Lower lobe of right lung (tissue), 2 donors: Measurements from ENCODE around the gene NXPH1. TPM values are rescaled to one million over a fixed set of nuclear protein-coding genes. Genes with fewer than 3 reads are reported as not detected.

Experiments used
- ATAC-seq, 2 donors: fragments of 200-7000 bp; cut with Tn5 transposase; one replicate each; pipeline ENCODE4 v1.9.1; 2020 to 2022; ENCODE audit warnings: mild to moderate bottlenecking in 2 of 2, moderate library complexity in 2 of 2
- DNase-seq: peaks from one replicate; pipeline ENCODE4 v3.0.0-alpha.2; 2020
- H3K27ac ChIP-seq: fragments of 200-600 bp; one replicate; pipeline ENCODE4 v1.8.0; 2022
- H3K27me3 ChIP-seq: fragments of 200-600 bp; one replicate; pipeline ENCODE4 v1.8.0; 2022; ENCODE audit warnings: low read depth
- H3K36me3 ChIP-seq: fragments of 200-600 bp; one replicate; pipeline ENCODE4 v1.8.0; 2022; ENCODE audit warnings: mild to moderate bottlenecking
- H3K4me1 ChIP-seq: fragments of 200-600 bp; one replicate; pipeline ENCODE4 v1.8.0; 2022
- H3K4me3 ChIP-seq: fragments of 200-600 bp; one replicate; pipeline ENCODE4 v1.8.0; 2022; ENCODE audit warnings: mild to moderate bottlenecking
- H3K9me3 ChIP-seq: fragments of 200-600 bp; one replicate; pipeline ENCODE4 v1.8.0; 2022
- intact Hi-C: fragments of 100-400 bp; cut with DNase I; formaldehyde crosslinking; loops from one replicate; pipeline ENCODE4 v1.11.0; 2022
- total RNA-seq: library from RNA; stranded (reverse); fragmentation: NEBNext Ultra II Directional; extraction: Animal tissue kit (Norgen Biotek cat#: 25700); gene quantifications from one replicate; pipeline ENCODE4 v1.2.1, GENCODE V29; 2021
- TF ChIP-seq, protein P1 (sequence below): fragments of 200-600 bp; IDR thresholded peaks from one replicate; pipeline ENCODE4 v1.8.0; 2022; ENCODE audit warnings: antibody characterized with exemption, mild to moderate bottlenecking
- donor health status: DM: no; HTN: yes; CAD: no; lungs with severe emphysema.

The NXPH1 gene
- total RNA-seq, 1 donor from 2014 or later = not detected

DNA sequence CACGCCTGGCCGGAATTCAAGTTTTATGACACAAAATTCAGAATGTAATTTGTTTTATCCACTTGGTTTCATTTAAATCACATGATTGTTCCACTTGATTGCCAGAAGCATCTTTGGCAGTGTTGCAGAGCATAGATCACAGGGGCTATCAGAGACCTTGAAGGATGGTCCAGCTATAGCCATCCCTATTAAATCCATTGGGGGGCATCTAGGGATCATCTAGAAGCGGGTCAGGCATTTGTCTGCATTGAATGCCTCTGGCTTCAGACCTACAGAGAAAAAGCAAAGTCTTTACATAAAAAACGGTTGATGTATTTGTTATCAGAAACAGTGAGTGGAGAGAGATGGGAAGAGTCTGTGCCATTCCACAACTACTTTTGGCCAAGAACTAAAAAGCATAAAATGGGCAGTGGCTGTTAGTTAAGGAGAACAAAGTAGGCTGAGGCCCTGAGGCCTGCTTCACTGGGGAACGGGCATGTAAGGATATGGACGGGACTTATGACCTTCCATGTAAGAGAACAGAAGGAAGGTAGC, 146.3 kb downstream of the NXPH1 start:
- Histone ChIP-seq H3K4me1 (no peaks in the 10 kb centered on the region), H3K9me3 (no peaks in the 10 kb centered on the region), H3K27me3 (no peaks in the 10 kb centered on the region), H3K27ac (no peak overlapping the region), H3K36me3 (no peaks in the 10 kb centered on the region), H3K4me3 (no peak overlapping the region)
- TF ChIP-seq, protein P1, sequence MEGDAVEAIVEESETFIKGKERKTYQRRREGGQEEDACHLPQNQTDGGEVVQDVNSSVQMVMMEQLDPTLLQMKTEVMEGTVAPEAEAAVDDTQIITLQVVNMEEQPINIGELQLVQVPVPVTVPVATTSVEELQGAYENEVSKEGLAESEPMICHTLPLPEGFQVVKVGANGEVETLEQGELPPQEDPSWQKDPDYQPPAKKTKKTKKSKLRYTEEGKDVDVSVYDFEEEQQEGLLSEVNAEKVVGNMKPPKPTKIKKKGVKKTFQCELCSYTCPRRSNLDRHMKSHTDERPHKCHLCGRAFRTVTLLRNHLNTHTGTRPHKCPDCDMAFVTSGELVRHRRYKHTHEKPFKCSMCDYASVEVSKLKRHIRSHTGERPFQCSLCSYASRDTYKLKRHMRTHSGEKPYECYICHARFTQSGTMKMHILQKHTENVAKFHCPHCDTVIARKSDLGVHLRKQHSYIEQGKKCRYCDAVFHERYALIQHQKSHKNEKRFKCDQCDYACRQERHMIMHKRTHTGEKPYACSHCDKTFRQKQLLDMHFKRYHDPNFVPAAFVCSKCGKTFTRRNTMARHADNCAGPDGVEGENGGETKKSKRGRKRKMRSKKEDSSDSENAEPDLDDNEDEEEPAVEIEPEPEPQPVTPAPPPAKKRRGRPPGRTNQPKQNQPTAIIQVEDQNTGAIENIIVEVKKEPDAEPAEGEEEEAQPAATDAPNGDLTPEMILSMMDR = no peak
- no peak for ATAC-seq
- intact Hi-C loops = no loop called here
- no peak for DNase-seq

DNA sequence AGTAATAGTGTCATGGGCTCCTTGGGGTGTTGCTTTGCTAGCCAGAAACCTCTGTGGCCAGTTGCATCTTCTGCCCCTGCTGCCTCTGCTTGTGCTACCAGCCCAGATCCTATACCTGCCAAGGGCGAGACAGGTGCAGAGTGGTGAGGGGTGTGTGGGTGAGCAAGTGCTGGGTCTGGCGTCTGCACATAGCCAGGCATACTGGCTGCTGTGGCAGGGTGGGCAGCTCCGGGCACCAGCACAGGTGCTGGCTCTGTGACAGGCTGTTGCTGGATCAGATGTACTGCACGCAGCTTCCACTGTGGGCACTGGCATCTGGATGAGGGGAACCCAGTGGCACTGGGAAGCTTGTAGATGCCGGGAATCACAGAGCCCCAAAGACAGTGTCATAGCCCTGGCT, 148.4 kb downstream of the NXPH1 start:
- Histone ChIP-seq H3K9me3 (no peaks in the 10 kb centered on the region), H3K4me3 (no peak overlapping the region), H3K36me3 (no peaks in the 10 kb centered on the region), H3K27ac (no peak overlapping the region), H3K27me3 (no peaks in the 10 kb centered on the region), H3K4me1 (no peaks in the 10 kb centered on the region)
- TF ChIP-seq, protein P1 = no peak
- no peak for DNase-seq
- peak in 1 of 2 donors; percentile 33 for ATAC-seq
- intact Hi-C loops = no loop called here

DNA sequence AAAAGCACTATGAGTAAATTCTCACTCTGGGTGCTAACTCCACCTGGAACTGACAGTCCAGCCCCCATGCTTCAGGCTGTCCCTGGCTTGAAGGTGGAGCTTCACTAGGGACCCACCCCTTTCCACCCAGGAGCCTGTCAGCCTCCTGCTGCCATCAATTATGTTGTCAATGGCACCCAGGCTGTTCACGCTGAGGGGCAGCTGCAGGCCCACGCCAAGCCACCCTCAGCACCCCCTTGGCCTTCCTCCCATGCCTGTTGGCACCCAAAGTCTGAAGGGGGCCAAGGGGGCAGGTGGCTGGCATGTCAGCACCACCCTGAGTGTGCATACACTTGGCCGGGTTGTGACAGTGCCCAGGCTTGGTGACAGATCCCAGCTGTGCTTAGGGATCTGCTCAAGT, 149.3 kb downstream of the NXPH1 start:
- Histone ChIP-seq H3K9me3 (no peaks in the 10 kb centered on the region), H3K27me3 (no peaks in the 10 kb centered on the region), H3K4me3 (no peak overlapping the region), H3K36me3 (no peaks in the 10 kb centered on the region), H3K27ac (no peak overlapping the region), H3K4me1 (no peaks in the 10 kb centered on the region)
- intact Hi-C loops = no loop called here
- ATAC-seq (peak in 1 of 2 donors; percentile 32), DNase-seq (no peak)
- TF ChIP-seq, protein P1 = no peak

DNA sequence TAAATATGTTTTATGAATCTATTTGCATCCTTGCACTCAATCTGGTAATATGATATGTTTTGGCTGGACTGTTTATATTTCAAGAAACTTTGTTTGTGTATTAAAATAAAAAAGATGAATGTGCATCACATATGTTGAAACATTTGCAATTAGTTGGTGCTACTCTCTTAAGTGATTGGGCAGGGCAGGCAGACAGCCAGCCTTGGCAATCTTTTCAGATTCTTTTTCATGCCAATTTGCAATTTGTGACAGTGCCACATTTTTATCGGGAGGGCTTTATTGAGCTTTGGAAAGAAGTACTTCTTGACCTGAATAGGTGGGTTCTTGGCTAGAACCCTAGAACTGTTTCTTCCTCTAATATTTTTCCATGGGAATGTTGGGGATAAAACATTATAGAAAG, 152.2 kb downstream of the NXPH1 start:
- DNase-seq (no peak), ATAC-seq (no peak)
- Histone ChIP-seq H3K27ac (no peak overlapping the region), H3K36me3 (no peaks in the 10 kb centered on the region), H3K4me1 (no peaks in the 10 kb centered on the region), H3K9me3 (no peaks in the 10 kb centered on the region), H3K27me3 (no peaks in the 10 kb centered on the region), H3K4me3 (no peak overlapping the region)
- TF ChIP-seq, protein P1 = no peak
- intact Hi-C loops = no loop called here

DNA sequence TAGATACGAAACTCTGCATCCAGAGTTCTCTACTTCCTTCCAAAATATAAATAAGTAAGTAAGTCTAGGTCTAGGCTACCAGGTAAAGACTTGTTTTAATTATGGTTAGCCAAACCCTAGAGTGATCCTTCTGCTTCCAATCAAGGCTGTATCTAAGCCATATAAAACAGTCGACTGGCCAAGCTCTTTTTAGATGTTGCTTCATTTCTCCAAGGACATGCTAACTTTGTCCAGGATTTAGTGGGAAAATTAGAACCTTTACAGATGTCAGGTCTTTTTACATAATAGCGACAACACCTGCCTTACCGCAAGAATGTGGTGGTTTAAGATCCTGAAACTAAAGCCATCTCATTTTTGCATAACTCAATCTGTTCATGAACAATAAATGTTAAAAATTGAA, 156.8 kb downstream of the NXPH1 start:
- DNase-seq = no peak
- H3K36me3 ChIP-seq = no peaks in the 10 kb centered on the region
- H3K27ac ChIP-seq = no peak overlapping the region
- H3K9me3 ChIP-seq = no peaks in the 10 kb centered on the region
- H3K27me3 ChIP-seq = no peaks in the 10 kb centered on the region
- TF ChIP-seq, protein P1 = no peak
- intact Hi-C loops = no loop called here
- no peak for ATAC-seq
- H3K4me1 ChIP-seq = no peaks in the 10 kb centered on the region
- H3K4me3 ChIP-seq = no peak overlapping the region

DNA sequence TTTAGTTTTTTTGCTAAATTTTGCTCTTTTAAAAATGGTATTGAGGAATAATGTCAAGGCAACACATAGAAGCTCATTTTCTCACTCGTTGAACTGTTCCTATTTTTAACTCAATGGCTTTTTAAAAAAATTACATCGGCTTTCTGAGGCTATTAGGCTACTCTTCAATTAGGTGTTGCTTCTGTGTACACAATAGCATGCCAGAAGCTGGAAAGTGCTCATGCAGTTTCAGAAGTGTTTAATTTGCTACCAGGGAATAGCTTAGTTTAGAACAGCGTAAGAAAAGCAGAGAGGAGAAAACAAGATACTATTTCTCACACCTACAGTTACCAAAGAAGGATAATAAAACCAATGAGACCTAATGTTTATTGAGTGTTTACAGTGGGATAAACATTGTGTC, 157.4 kb downstream of the NXPH1 start:
- Histone ChIP-seq H3K9me3 (no peaks in the 10 kb centered on the region), H3K27me3 (no peaks in the 10 kb centered on the region), H3K4me3 (no peak overlapping the region), H3K27ac (no peak overlapping the region), H3K4me1 (no peaks in the 10 kb centered on the region), H3K36me3 (no peaks in the 10 kb centered on the region)
- DNase-seq = no peak
- TF ChIP-seq, protein P1 = no peak
- no peak for ATAC-seq
- intact Hi-C loops = no loop called here
